Adrenal gland (tissue), 12 donors: ENCODE measurements around the gene AHDC1. TPM values are rescaled to one million over a fixed set of nuclear protein-coding genes. Genes with fewer than 3 reads are reported as not detected.

Experiments
- DNase-seq, 7 donors: peaks; one replicate each; pipeline ENCODE4 v3.0.0-alpha.2; 2019 to 2020
- H3K27ac ChIP-seq, 5 donors: fragments of 200-600 bp; sonication (generic) in 4 of 5; 1 replicate in 3 of 5; 2 replicates in 2 of 5; pipeline versions ENCODE4 v1.5.1 to v1.8.0; 2016 to 2020; ENCODE audit warnings: mild to moderate bottlenecking in 1 of 5
- H3K27me3 ChIP-seq: fragments of 200-600 bp; 2 replicates; pipeline ENCODE4 v1.8.0; 2021
- H3K36me3 ChIP-seq, 2 donors: fragments of 200-600 bp; replicated peaks in 1 of 2; 1 replicate in 1 of 2; 2 replicates in 1 of 2; pipeline versions ENCODE4 v1.5.1 to v1.8.0; 2018 to 2022
- H3K4me1 ChIP-seq, 2 donors: fragments of 200-600 bp; replicated peaks in 1 of 2; 1 replicate in 1 of 2; 2 replicates in 1 of 2; pipeline versions ENCODE4 v1.5.1 to v1.8.0; 2018 to 2021
- H3K4me3 ChIP-seq, 4 donors: fragments of 200-600 bp; sonication (generic) in 3 of 4; one replicate each; pipeline ENCODE4 v1.5.1; 2016 to 2018
- H3K9me3 ChIP-seq, 3 donors: fragments of 200-600 bp; sonication (generic) in 1 of 3; replicated peaks in 1 of 3; 1 replicate in 2 of 3; 2 replicates in 1 of 3; pipeline versions ENCODE4 v1.5.1 to v1.8.0; 2016 to 2021
- CTCF ChIP-seq, 6 experiments: fragments of 450-650 bp in 4 of 6; fragments of 200-600 bp in 2 of 6; sonication (generic) in 1 of 6; IDR thresholded peaks; 1 replicate in 5 of 6; 2 replicates in 1 of 6; pipeline versions ENCODE4 v1.5.1 to v1.8.0; 2016 to 2021; ENCODE audit warnings: antibody characterized with exemption in 6 of 6, mild to moderate bottlenecking in 2 of 6, moderate library complexity in 1 of 6
- POLR2A ChIP-seq, 2 donors: fragments of 450-650 bp; IDR thresholded peaks; one replicate each; pipeline ENCODE4 v1.6.1; 2017; ENCODE audit warnings: antibody characterized with exemption in 2 of 2, mild to moderate bottlenecking in 2 of 2, moderate library complexity in 1 of 2
- WGBS, 4 donors: extraction: QIAGEN DNeasy Blood & Tissue Kit in 2 of 4; methylation state at CpG; one replicate each; pipeline versions ENCODE4 v1.1.5 to v1.1.7; 2013 to 2017; 5-methylcytosine and 5-hydroxymethylcytosine counted together
- intact Hi-C, 2 donors: fragments of 100-400 bp; cut with DNase I; formaldehyde crosslinking; loops; one replicate each; pipeline versions ENCODE4 v1.14.1 to v1.15.0; 2022 to 2023
- polyA plus RNA-seq, 3 donors: library from polyadenylated mRNA; stranded (reverse); fragments of 200-250 nt in 2 of 3; fragments of 350-450 nt in 1 of 3; fragmentation: Illumina TruSeq in 1 of 3; extraction: RNeasy Lipid Tissue Mini Kit (QIAGEN cat#74804) in 1 of 3; gene quantifications; one replicate each; pipeline ENCODE4 v1.2.3, GENCODE V29; 2013 to 2014
- total RNA-seq, 9 donors: library from RNA; depleted of rRNA in 4 of 9; stranded (reverse); fragments of >200 nt in 4 of 9; fragments of 120-200 nt in 1 of 9; fragmentation: NEBNext Ultra II Directional in 1 of 9; extraction: Animal tissue kit (Norgen Biotek cat#: 25700) in 1 of 9; gene quantifications; one replicate each; pipeline versions ENCODE4 v1.1.0 to v1.2.4, GENCODE V29; 2013 to 2023
- donor health status: healthy with polysubstance abuse.
- donor health status: Bipolar disorder and iron deficiency.
- donor health status: DM: yes; HTN: yes; CAD: no.
- donor health status: DM: no; HTN: no; CAD: no.
- donor health status: DM: no; HTN: no; CAD: no.
- donor health status: DM: yes; HTN: yes; CAD: no.

The AHDC1 gene
- total and polyA plus RNA-seq, 12 donors = 10.4 to 111 (median 61.3) TPM

- no peak overlapping the region for H3K27ac ChIP-seq
- no peak overlapping the region for H3K4me3 ChIP-seq
- H3K36me3 ChIP-seq = no peaks in the 10 kb centered on the region
- peaks cover 21 to 23% of the 10 kb centered on the region in 2 donors for H3K4me1 ChIP-seq
- 87 to 91% (median 89%) methylated on average over 6 of the region's 6 CpGs for WGBS, 4 donors
- no peaks in the 10 kb centered on the region for H3K27me3 ChIP-seq
- intact Hi-C loops = no loop called here
- TF ChIP-seq CTCF (IDR thresholded peaks at IDR 0.05) = no peak
- TF ChIP-seq POLR2A (IDR thresholded peaks at IDR 0.05) = no peak
- H3K9me3 ChIP-seq = no peaks in the 10 kb centered on the region
- DNase-seq = no peak
Observed at GRCh38 chr1:27507960-27508665, 95.8 kb downstream of the AHDC1 start.

DNA sequence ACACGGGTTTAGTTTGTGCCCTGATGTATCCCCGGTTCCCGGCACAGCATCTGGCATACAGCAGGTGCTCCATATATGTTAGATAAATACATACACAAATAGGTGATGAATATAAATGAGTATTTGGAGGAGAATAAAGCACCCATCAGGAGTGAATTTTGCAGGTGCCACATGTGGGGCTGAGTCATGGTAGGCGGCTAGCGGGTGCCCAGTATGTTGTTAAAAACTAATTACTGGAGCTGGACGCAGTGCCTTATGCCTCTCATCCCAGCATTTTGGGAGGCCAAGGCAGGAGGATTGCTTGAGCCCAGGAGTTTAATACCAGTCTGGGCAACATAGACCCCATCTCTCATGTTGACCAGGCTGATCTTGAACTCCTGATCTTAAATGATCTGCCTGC is 97.2 kb downstream of the AHDC1 start:
- Histone ChIP-seq H3K27ac (no peak overlapping the region), H3K36me3 (no peaks in the 10 kb centered on the region), H3K27me3 (no peaks in the 10 kb centered on the region), H3K4me3 (no peak overlapping the region), H3K4me1 (peaks cover 23% of the 10 kb centered on the region in 2 donors), H3K9me3 (no peaks in the 10 kb centered on the region)
- no peak for DNase-seq
- 93 to 98% (median 97%) methylated on average over 6 of the region's 6 CpGs for WGBS, 4 donors
- intact Hi-C loops = no loop called here
- TF ChIP-seq POLR2A (IDR thresholded peaks at IDR 0.05) = no peak
- no peak for TF ChIP-seq CTCF (IDR thresholded peaks at IDR 0.05)

DNA sequence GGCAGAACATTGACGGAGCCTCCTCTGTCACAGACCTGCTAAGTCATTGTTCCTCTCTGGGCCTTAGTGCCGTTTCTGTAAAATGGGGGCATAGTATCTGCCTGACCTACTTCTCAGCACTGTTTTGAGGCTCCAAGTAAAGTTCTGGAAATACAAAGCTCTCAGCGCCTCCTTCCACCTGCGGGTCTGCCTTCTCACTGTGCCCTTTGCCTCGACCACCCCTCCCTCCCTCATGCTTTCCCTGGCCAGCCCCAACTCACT is 98.6 kb downstream of the AHDC1 start:
- intact Hi-C loops = no loop called here
- Histone ChIP-seq H3K36me3 (no peaks in the 10 kb centered on the region), H3K4me1 (peaks cover 23% of the 10 kb centered on the region in 2 donors), H3K4me3 (no peak overlapping the region), H3K27ac (peak overlapping the region; percentile 84 to 94 (median 93)), H3K27me3 (no peaks in the 10 kb centered on the region), H3K9me3 (no peaks in the 10 kb centered on the region)
- DNase-seq = no peak
- 39 to 70% (median 49%) methylated on average over 3 to 5 of the region's 5 CpGs for WGBS, 4 donors
- TF ChIP-seq CTCF (IDR thresholded peaks at IDR 0.05) (no peak), POLR2A (IDR thresholded peaks at IDR 0.05) (no peak)

DNA sequence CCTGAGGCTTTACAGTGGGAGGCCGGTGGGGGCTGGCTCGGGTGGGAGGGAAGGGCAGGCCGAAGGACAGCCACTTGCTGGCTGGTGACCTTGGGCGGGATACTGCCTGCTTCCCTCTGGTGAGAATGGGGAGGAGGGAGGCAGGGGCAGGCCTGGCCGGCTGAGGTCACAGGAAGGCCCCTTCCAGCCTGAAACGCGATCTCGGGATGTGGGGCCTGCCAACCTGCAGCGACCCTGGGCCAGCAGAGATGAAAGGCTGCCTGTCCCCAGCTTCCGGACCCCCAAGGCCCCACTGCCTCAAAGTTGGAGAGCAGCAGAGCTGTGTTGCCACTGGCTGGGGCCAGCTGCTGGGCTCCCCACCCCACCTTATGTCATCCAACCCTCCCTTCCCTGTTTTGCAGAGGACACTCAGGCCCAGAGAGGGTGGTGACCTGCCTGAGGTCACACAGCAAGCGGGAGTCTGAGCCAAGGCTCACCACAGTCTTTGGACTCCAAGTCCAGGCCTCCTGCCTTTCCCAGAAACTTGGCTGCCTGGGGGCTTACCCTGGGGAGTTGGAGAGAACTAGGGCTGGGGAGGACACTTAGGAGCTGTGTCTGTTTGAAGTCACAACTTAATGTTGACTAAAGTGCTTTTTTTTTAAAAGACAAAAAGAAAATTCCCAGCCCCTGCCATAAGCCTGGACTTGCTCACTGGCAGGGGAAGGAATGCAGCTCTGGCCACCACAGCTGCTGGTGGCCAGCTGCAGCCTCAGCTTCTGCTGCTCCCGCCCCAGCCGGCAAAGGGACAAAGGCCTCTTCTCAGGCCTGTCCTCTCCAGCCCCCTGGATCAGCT is 99.1 kb downstream of the AHDC1 start:
- Histone ChIP-seq H3K9me3 (no peaks in the 10 kb centered on the region), H3K36me3 (no peaks in the 10 kb centered on the region), H3K27me3 (no peaks in the 10 kb centered on the region), H3K27ac (peak overlapping the region; percentile 84 to 94 (median 93)), H3K4me3 (no peak overlapping the region), H3K4me1 (peaks cover 23% of the 10 kb centered on the region in 2 donors)
- TF ChIP-seq POLR2A (IDR thresholded peaks at IDR 0.05) = no peak
- no peak for TF ChIP-seq CTCF (IDR thresholded peaks at IDR 0.05)
- WGBS, 4 donors = 11 to 24% (median 23%) methylated on average over 4 to 13 of the region's 13 CpGs
- peak; percentile 84 to 96 (median 91) for DNase-seq
- intact Hi-C loops = no loop called here
